OCI-LY7 (cell line): ENCODE measurements around the gene ADSS1. TPM values are rescaled to one million over a fixed set of nuclear protein-coding genes. Genes with fewer than 3 reads are reported as not detected.

Source experiments
- BruUV-seq: library from RNA; stranded (reverse); fragments of 400-500 nt; replicated peaks from 2 replicates; lab custom pipeline; 2021; lab: Mats Ljungman, UMichigan
- CTCF ChIA-PET: fragments of 300-600 bp; sonication (Branson Sonifier 250); formaldehyde crosslinking; loops from one replicate; lab custom pipeline; 2022; ENCODE audit warnings: antibody characterized with exemption; ENCODE audit not compliant: unreplicated experiment; lab: Charles Lee
- POLR2A ChIA-PET: fragments of 300-600 bp; sonication (Branson Sonifier 250); formaldehyde crosslinking; loops from one replicate; lab custom pipeline; 2022; ENCODE audit warnings: antibody characterized with exemption; lab: Charles Lee
- DNase-seq: peaks from one replicate; pipeline ENCODE4 v3.0.0-alpha.2; 2015; ENCODE audit warnings: low spot score
- H2AFZ ChIP-seq: fragments of 200-600 bp; sonication (generic), shearing (Covaris generic); 2 replicates; pipeline ENCODE4 v1.6.1; 2014; ENCODE audit warnings: mild to moderate bottlenecking, antibody characterized with exemption, low read length, moderate library complexity
- H3K27ac ChIP-seq: fragments of 200-600 bp; sonication (generic); 2 replicates; pipeline ENCODE4 v1.5.1; 2014; ENCODE audit warnings: mixed run types, low read depth, mild to moderate bottlenecking, moderate library complexity, low read length, inconsistent platforms; ENCODE audit not compliant: poor library complexity, severe bottlenecking
- H3K36me3 ChIP-seq: fragments of 200-600 bp; sonication (generic); 2 replicates; pipeline ENCODE4 v1.6.1; 2014; ENCODE audit warnings: mild to moderate bottlenecking, antibody characterized with exemption, low read length, moderate library complexity, mixed read lengths; ENCODE audit not compliant: insufficient read depth
- H3K4me1 ChIP-seq: fragments of 200-600 bp; sonication (generic); 2 replicates; pipeline ENCODE4 v1.5.1; 2014; ENCODE audit warnings: mild to moderate bottlenecking, low read length; ENCODE audit not compliant: insufficient read depth, poor library complexity, severe bottlenecking
- H3K4me2 ChIP-seq: fragments of 200-600 bp; sonication (generic); 2 replicates; pipeline ENCODE4 v1.6.1; 2014; ENCODE audit warnings: mild to moderate bottlenecking, low read length
- H3K4me3 ChIP-seq: fragments of 200-600 bp; sonication (generic); 2 replicates; pipeline ENCODE4 v1.5.1; 2014; ENCODE audit warnings: mild to moderate bottlenecking, low read depth, low read length; ENCODE audit not compliant: poor library complexity, severe bottlenecking
- H3K79me2 ChIP-seq: fragments of 200-600 bp; sonication (generic); 2 replicates; pipeline ENCODE4 v1.6.1; 2016; ENCODE audit warnings: low read depth, mild to moderate bottlenecking, low read length, moderate library complexity, mixed read lengths; ENCODE audit not compliant: insufficient read depth
- H3K9me2 ChIP-seq: fragments of 200-600 bp; sonication (generic); 2 replicates; pipeline ENCODE4 v1.6.1; 2016; ENCODE audit warnings: mild to moderate bottlenecking, low read length, mixed read lengths; ENCODE audit not compliant: insufficient read depth
- H3K9me3 ChIP-seq: fragments of 200-600 bp; sonication (generic); 2 replicates; pipeline ENCODE4 v1.6.1; 2014; ENCODE audit warnings: mild to moderate bottlenecking, mixed run types, low read length, mixed read lengths
- H4K20me1 ChIP-seq: fragments of 200-600 bp; sonication (generic); 2 replicates; pipeline ENCODE4 v1.6.1; 2014; ENCODE audit warnings: mild to moderate bottlenecking, antibody characterized with exemption, low read length, moderate library complexity, mixed read lengths; ENCODE audit not compliant: insufficient read depth
- EZH2phosphoT487 ChIP-seq: fragments of 200-600 bp; sonication (generic); IDR thresholded peaks from 2 replicates; pipeline ENCODE4 v1.6.1; 2018; ENCODE audit warnings: low read depth, borderline replicate concordance, mild to moderate bottlenecking, mixed run types, antibody characterized with exemption, low read length, moderate library complexity, mixed read lengths
- intact Hi-C: fragments of 100-400 bp; cut with micrococcal nuclease; formaldehyde crosslinking; loops from one replicate; pipeline ENCODE4 v1.10.0; 2022; ENCODE audit not compliant: unreplicated experiment
- total RNA-seq, 2 experiments: library from RNA; depleted of rRNA in 1 of 2; stranded (reverse); fragments of >200 nt in 1 of 2; shearing (Covaris generic) in 1 of 2; gene quantifications; 2 replicates each; pipeline ENCODE4 v1.2.3, GENCODE V29; 2014 to 2022
- TF ChIP-seq, protein P1 (sequence below): fragments of 200-600 bp; sonication (generic); conservative IDR thresholded peaks from 2 replicates; pipeline ENCODE4 v1.5.1; 2014; ENCODE audit warnings: mild to moderate bottlenecking, antibody characterized with exemption, low read length, moderate library complexity, mixed read lengths

The ADSS1 gene
- total RNA-seq, 2 experiments from 2014 or later, result 2.8 TPM; not detected in 1

DNA sequence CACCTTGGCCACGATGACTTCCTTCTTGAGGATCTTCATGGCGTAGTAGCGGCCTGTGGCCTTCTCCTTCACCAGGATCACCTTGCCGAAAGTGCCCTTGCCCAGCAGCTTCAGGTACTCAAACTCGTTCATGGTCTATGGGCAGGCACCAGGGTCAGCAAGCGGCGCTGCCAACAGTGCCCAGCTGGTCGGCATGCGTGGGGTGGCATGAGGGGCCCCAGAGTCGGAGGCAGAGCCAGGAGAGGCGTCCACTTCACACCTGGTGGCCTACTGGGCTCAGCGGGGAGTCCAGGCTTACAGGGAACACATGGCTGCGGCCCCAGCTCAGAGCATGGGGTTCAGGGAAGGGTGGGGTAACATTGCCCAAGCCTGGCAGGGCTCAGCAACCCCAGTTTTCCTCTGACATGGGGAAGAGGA, 51.1 kb downstream of the ADSS1 start:
- ChIA-PET POLR2A (no interaction called here), CTCF (interaction anchor here (0.7 kb wide), 1 partner anchor 23 kb away, joined by 3 read pairs; no protein-coding TSS in a partner anchor)
- BruUV-seq, result no TSS peak
- Histone ChIP-seq H3K4me1 (no peaks in the 10 kb centered on the region), H3K4me3 (no peak overlapping the region), H4K20me1 (no peaks in the 10 kb centered on the region), H3K27ac (no peak overlapping the region), H3K9me2 (no peaks in the 10 kb centered on the region), H2AFZ (no peak overlapping the region), H3K4me2 (no peak overlapping the region), H3K79me2 (no peaks in the 10 kb centered on the region), H3K36me3 (peaks cover 55% of the 10 kb centered on the region), H3K9me3 (no peaks in the 10 kb centered on the region)
- TF ChIP-seq, protein P1, sequence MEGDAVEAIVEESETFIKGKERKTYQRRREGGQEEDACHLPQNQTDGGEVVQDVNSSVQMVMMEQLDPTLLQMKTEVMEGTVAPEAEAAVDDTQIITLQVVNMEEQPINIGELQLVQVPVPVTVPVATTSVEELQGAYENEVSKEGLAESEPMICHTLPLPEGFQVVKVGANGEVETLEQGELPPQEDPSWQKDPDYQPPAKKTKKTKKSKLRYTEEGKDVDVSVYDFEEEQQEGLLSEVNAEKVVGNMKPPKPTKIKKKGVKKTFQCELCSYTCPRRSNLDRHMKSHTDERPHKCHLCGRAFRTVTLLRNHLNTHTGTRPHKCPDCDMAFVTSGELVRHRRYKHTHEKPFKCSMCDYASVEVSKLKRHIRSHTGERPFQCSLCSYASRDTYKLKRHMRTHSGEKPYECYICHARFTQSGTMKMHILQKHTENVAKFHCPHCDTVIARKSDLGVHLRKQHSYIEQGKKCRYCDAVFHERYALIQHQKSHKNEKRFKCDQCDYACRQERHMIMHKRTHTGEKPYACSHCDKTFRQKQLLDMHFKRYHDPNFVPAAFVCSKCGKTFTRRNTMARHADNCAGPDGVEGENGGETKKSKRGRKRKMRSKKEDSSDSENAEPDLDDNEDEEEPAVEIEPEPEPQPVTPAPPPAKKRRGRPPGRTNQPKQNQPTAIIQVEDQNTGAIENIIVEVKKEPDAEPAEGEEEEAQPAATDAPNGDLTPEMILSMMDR, result no peak
- TF ChIP-seq EZH2phosphoT487, result no peak
- DNase-seq, result no peak
- intact Hi-C loops, result no loop called here

DNA sequence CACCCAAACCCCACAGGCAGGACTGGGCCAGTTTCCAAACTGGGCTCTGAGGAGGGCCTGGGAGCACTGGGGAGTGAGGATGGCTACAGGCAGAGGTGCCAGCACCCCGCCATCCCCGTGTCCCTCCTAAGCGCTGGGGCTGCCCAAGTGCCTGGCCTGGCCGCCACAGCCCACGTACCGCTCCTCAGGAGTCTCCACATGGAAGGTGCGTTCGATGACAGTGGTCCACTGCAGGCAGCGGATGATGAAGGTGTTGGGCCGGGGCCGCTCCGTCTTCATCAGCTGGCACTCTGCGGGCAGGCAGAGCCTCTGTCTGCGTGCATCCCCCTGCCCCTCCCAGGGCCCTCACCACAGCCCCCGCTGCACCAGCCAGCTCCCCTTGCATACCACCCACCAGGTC, 52.5 kb downstream of the ADSS1 start:
- no peak overlapping the region for H3K4me2 ChIP-seq
- no TSS peak for BruUV-seq
- intact Hi-C loops, result no loop called here
- H3K4me1 ChIP-seq, result no peaks in the 10 kb centered on the region
- TF ChIP-seq, protein P1, result no peak
- no peak for TF ChIP-seq EZH2phosphoT487
- CTCF ChIA-PET, result no interaction called here
- no peaks in the 10 kb centered on the region for H3K9me2 ChIP-seq
- H4K20me1 ChIP-seq, result no peaks in the 10 kb centered on the region
- H3K4me3 ChIP-seq, result no peak overlapping the region
- H3K79me2 ChIP-seq, result no peaks in the 10 kb centered on the region
- H3K9me3 ChIP-seq, result no peaks in the 10 kb centered on the region
- H3K27ac ChIP-seq, result no peak overlapping the region
- H3K36me3 ChIP-seq, result peaks cover 41% of the 10 kb centered on the region
- H2AFZ ChIP-seq, result no peak overlapping the region
- DNase-seq, result no peak
- POLR2A ChIA-PET, result no interaction called here

DNA sequence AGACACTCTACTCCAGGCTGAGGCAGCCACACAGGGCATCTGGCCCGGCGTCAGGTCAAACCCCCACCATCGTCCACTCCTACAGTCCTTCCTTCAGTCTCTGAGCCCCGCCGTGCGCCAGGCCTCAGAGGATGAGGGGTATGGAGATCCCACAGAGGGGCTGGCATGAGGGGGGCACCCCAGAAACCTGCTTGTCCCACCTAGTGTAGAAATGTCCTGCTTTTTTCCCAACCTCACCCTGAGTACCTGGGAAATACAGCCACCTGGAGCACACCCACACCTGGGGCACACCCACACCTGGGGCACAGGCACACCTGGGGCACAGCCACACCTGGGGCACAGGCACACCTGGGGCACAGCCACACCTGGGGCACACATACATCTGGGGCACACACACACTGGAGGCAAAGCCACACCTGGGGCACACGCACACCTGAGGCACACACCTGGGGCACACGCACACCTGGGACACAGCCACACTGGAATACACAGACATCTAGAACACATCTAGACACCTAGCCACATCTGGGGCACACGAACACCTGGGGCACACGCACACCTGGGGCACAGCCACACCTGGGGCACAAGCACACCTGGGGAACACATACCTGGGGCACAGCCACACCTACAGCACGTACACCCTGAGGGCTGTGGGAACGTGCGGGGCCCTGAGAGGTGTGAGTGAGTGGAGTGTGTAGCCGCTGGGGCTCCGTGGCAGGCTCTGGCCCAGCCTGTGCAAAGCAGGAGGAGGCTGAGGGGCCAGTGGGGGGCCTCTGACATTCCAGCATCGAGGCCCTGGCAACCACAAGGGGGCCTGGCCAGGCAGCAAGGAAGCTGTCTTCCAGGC, 53.2 kb downstream of the ADSS1 start:
- H4K20me1 ChIP-seq, result no peaks in the 10 kb centered on the region
- H2AFZ ChIP-seq, result no peak overlapping the region
- H3K9me3 ChIP-seq, result no peaks in the 10 kb centered on the region
- intact Hi-C loops, result no loop called here
- no peak for DNase-seq
- no peak overlapping the region for H3K4me3 ChIP-seq
- H3K36me3 ChIP-seq, result peaks cover 34% of the 10 kb centered on the region
- TF ChIP-seq EZH2phosphoT487, result no peak
- TF ChIP-seq, protein P1, result no peak
- H3K27ac ChIP-seq, result no peak overlapping the region
- no TSS peak for BruUV-seq
- no peak overlapping the region for H3K4me2 ChIP-seq
- ChIA-PET CTCF (no interaction called here), POLR2A (no interaction called here)
- no peaks in the 10 kb centered on the region for H3K79me2 ChIP-seq
- H3K9me2 ChIP-seq, result no peaks in the 10 kb centered on the region
- H3K4me1 ChIP-seq, result no peaks in the 10 kb centered on the region
